Smooth muscle cell (in vitro differentiated cells): ENCODE results near the gene GOLGA8S. TPM values are rescaled to one million over a fixed set of nuclear protein-coding genes. Genes with fewer than 3 reads are reported as not detected.
A peak's percentile ranks its signal among the peaks of the same experiment; 100 is the strongest.
"Not testable (repeated sequence)": the region's sequence is repeated elsewhere in the genome, so short reads cannot be mapped to it uniquely, and the experiment has no call there.

ENCODE experiments used
- DNase-seq: peaks from one replicate; lab custom pipeline; 2025; ENCODE audit not compliant: unreplicated experiment; lab: John Stamatoyannopoulos, UW
- H2AFZ ChIP-seq: fragments of 200-600 bp; sonication (generic); 2 replicates; pipeline ENCODE4 v1.6.0; 2016; ENCODE audit warnings: antibody characterized with exemption, low read depth, mild to moderate bottlenecking
- H3F3A ChIP-seq: fragments of 200-600 bp; sonication (generic); 2 replicates; pipeline ENCODE4 v1.6.0; 2017; ENCODE audit warnings: antibody characterized with exemption, low read depth
- H3K27ac ChIP-seq: fragments of 200-600 bp; sonication (generic); 2 replicates; pipeline ENCODE4 v1.5.1; 2016; ENCODE audit warnings: low read depth, mild to moderate bottlenecking
- H3K27me3 ChIP-seq: fragments of 200-600 bp; sonication (generic); 2 replicates; pipeline ENCODE4 v1.6.1; 2016; ENCODE audit warnings: low read depth, mild to moderate bottlenecking
- H3K36me3 ChIP-seq: fragments of 200-600 bp; sonication (generic); 2 replicates; pipeline ENCODE4 v1.5.1; 2016; ENCODE audit warnings: low read depth
- H3K4me1 ChIP-seq: fragments of 200-600 bp; sonication (generic); 2 replicates; pipeline ENCODE4 v1.5.1; 2016; ENCODE audit warnings: low read depth
- H3K4me2 ChIP-seq: fragments of 200-600 bp; sonication (generic); 2 replicates; pipeline ENCODE4 v1.6.0; 2016; ENCODE audit warnings: mild to moderate bottlenecking
- H3K4me3 ChIP-seq: fragments of 200-600 bp; sonication (generic); 2 replicates; pipeline ENCODE4 v1.5.1; 2016; ENCODE audit warnings: mild to moderate bottlenecking
- H3K79me2 ChIP-seq: fragments of 200-600 bp; sonication (generic); 2 replicates; pipeline ENCODE4 v1.6.0; 2016; ENCODE audit warnings: low read depth, mild to moderate bottlenecking
- H3K9ac ChIP-seq: fragments of 200-600 bp; sonication (generic); 2 replicates; pipeline ENCODE4 v1.6.0; 2016; ENCODE audit warnings: low read depth
- H3K9me3 ChIP-seq: fragments of 200-600 bp; sonication (generic); replicated peaks from 2 replicates; pipeline ENCODE4 v1.5.1; 2016; ENCODE audit warnings: low read depth
- H4K20me1 ChIP-seq: fragments of 200-600 bp; sonication (generic); 2 replicates; pipeline ENCODE4 v1.6.0; 2016; ENCODE audit warnings: low read depth
- whole genome bisulfite sequencing: methylation state at CpG from one replicate; pipeline ENCODE4 v1.1.7; 2016; ENCODE audit warnings: low lambda C conversion rate; 5-methylcytosine and 5-hydroxymethylcytosine counted together
- polyA plus RNA-seq: library from polyadenylated mRNA; unstranded; fragments of >200 nt; fragmentation: Nextera tagmentation; extraction: Ambion mirVana; gene quantifications from 2 replicates; pipeline ENCODE4 v1.2.1, GENCODE V29; 2016
- total RNA-seq: library from RNA; depleted of rRNA; stranded (reverse); fragments of >200 nt; gene quantifications from 2 replicates; pipeline ENCODE4 v1.2.3, GENCODE V29; 2014
- TF ChIP-seq, protein P1 (sequence below): fragments of 200-600 bp; sonication (generic); IDR thresholded peaks from 2 replicates; pipeline ENCODE4 v1.5.1; 2017; ENCODE audit warnings: borderline replicate concordance, mild to moderate bottlenecking, antibody characterized with exemption; ENCODE audit not compliant: insufficient read depth, poor library complexity, severe bottlenecking

The GOLGA8S gene
- total and polyA plus RNA-seq, 2 experiments from 2014 or later: not detected

- no peaks in the 10 kb centered on the region for H3F3A ChIP-seq
- no peaks in the 10 kb centered on the region for H3K27me3 ChIP-seq
- H3K27ac ChIP-seq: no peak overlapping the region
- no peaks in the 10 kb centered on the region for H4K20me1 ChIP-seq
- no peaks in the 10 kb centered on the region for H3K9me3 ChIP-seq
- no peak overlapping the region for H2AFZ ChIP-seq
- DNase-seq: no peak
- H3K4me2 ChIP-seq: peak overlapping the region; percentile 0
- WGBS: 68% methylated on average over 2 of the region's 2 CpGs
- no peak overlapping the region for H3K9ac ChIP-seq
- TF ChIP-seq, protein P1, sequence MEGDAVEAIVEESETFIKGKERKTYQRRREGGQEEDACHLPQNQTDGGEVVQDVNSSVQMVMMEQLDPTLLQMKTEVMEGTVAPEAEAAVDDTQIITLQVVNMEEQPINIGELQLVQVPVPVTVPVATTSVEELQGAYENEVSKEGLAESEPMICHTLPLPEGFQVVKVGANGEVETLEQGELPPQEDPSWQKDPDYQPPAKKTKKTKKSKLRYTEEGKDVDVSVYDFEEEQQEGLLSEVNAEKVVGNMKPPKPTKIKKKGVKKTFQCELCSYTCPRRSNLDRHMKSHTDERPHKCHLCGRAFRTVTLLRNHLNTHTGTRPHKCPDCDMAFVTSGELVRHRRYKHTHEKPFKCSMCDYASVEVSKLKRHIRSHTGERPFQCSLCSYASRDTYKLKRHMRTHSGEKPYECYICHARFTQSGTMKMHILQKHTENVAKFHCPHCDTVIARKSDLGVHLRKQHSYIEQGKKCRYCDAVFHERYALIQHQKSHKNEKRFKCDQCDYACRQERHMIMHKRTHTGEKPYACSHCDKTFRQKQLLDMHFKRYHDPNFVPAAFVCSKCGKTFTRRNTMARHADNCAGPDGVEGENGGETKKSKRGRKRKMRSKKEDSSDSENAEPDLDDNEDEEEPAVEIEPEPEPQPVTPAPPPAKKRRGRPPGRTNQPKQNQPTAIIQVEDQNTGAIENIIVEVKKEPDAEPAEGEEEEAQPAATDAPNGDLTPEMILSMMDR: no peak
- no peaks in the 10 kb centered on the region for H3K4me1 ChIP-seq
- no peak overlapping the region for H3K4me3 ChIP-seq
- no peaks in the 10 kb centered on the region for H3K79me2 ChIP-seq
- H3K36me3 ChIP-seq: no peaks in the 10 kb centered on the region
These were observed 16.0 kb downstream of the GOLGA8S start for GRCh38 chr15:23370578-23370977.

- H3K27ac ChIP-seq, H3K9ac ChIP-seq, H3K4me2 ChIP-seq, DNase-seq, H3F3A ChIP-seq, H3K9me3 ChIP-seq, H3K79me2 ChIP-seq, H3K27me3 ChIP-seq, H2AFZ ChIP-seq, H4K20me1 ChIP-seq, H3K4me3 ChIP-seq, H3K4me1 ChIP-seq, H3K36me3 ChIP-seq: not testable (repeated sequence)
- 63% methylated on average over 4 of the region's 4 CpGs for WGBS
These were observed 16.6 kb downstream of the GOLGA8S start for GRCh38 chr15:23371134-23371533.

- 75% methylated on average over 3 of the region's 3 CpGs for WGBS
- not testable (repeated sequence) for H3K27me3 ChIP-seq, H4K20me1 ChIP-seq, H3K79me2 ChIP-seq, H3K36me3 ChIP-seq, H3K27ac ChIP-seq, H3K9me3 ChIP-seq, H3F3A ChIP-seq, H3K9ac ChIP-seq, DNase-seq, H3K4me3 ChIP-seq, H3K4me1 ChIP-seq, H2AFZ ChIP-seq
- H3K4me2 ChIP-seq: peak overlapping the region; percentile 17
These were observed 17.3 kb downstream of the GOLGA8S start for GRCh38 chr15:23371868-23372267.

GRCh38 chr15:23372284-23372683 is 17.7 kb downstream of the GOLGA8S start:
- no peaks in the 10 kb centered on the region for H3K27me3 ChIP-seq
- WGBS: 53% methylated on average over 15 of the region's 15 CpGs

DNA sequence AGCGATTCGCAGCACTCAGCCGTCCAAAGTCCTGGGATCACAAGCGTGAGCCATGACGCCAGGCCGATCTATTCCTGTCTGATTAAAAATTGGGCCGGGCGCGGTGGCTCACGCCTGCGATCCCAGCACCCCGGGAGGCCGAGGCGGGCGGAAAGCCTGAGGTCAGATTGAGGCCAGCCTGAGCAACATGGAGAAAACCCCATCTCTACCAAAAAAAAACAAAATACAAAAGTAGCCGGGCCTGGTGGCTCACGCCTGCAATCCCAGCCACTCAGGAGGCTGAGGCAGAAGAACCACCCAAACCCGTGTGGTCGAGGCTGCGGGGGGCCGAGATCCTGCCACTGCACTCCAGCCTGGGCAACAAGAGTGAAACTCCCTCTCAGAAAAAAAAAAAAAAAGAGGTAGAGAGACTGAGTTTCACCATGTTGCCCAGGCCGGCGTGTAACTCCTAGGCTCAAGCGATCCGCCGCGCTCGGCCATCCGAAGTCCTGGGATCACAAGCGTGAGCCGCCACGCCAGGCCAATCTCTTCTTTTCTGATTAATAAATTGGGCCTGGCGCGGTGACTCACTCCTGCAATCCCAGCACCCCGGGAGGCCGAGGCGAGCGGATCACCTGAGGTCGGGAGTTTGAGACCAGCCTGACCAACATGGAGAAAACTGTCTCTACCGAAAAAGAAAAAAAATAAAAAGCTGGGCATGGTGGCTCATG is 18.5 kb downstream of the GOLGA8S start:
- H3K4me3 ChIP-seq, DNase-seq, H3K4me2 ChIP-seq, H3K9me3 ChIP-seq, H3K27ac ChIP-seq, H4K20me1 ChIP-seq, H3K9ac ChIP-seq, H3K36me3 ChIP-seq, H2AFZ ChIP-seq, H3K79me2 ChIP-seq, H3F3A ChIP-seq, H3K4me1 ChIP-seq, H3K27me3 ChIP-seq: not testable (repeated sequence)
- WGBS: 92% methylated on average over 40 of the region's 40 CpGs

More at GRCh38 chr15:23372284-23372683, 17.7 kb downstream of the GOLGA8S start:
- H3K9me3 ChIP-seq: no peaks in the 10 kb centered on the region
- no peaks in the 10 kb centered on the region for H4K20me1 ChIP-seq
- no peaks in the 10 kb centered on the region for H3K4me1 ChIP-seq
- no peak overlapping the region for H3K4me3 ChIP-seq
- TF ChIP-seq, protein P1: no peak
- no peaks in the 10 kb centered on the region for H3F3A ChIP-seq
- no peak overlapping the region for H3K9ac ChIP-seq
- H3K79me2 ChIP-seq: no peaks in the 10 kb centered on the region
- H3K4me2 ChIP-seq: peak overlapping the region; percentile 17
- no peak for DNase-seq
- H3K36me3 ChIP-seq: no peaks in the 10 kb centered on the region
- H3K27ac ChIP-seq: no peak overlapping the region
- H2AFZ ChIP-seq: no peak overlapping the region

GRCh38 chr15:23374226-23374625 is 19.7 kb downstream of the GOLGA8S start:
- H3K4me3 ChIP-seq, H3K27me3 ChIP-seq, H3K9ac ChIP-seq, H3K4me2 ChIP-seq, H4K20me1 ChIP-seq, H3K4me1 ChIP-seq, DNase-seq, H3K79me2 ChIP-seq, H3K27ac ChIP-seq, H3K36me3 ChIP-seq, H3K9me3 ChIP-seq, H3F3A ChIP-seq, H2AFZ ChIP-seq: not testable (repeated sequence)
- 87% methylated on average over 9 of the region's 11 CpGs for WGBS

- H3K27me3 ChIP-seq, H3K4me3 ChIP-seq, H3K9ac ChIP-seq, H3K9me3 ChIP-seq, H3K27ac ChIP-seq, H3K36me3 ChIP-seq, H3K4me2 ChIP-seq, H3F3A ChIP-seq, H3K4me1 ChIP-seq, DNase-seq, H3K79me2 ChIP-seq, H2AFZ ChIP-seq, H4K20me1 ChIP-seq: not testable (repeated sequence)
- WGBS: 93% methylated on average over 13 of the region's 13 CpGs
These were observed 24.4 kb downstream of the GOLGA8S start for GRCh38 chr15:23378946-23379345.
